ENCODE measurements around the gene SASS6.
A peak's percentile ranks its signal among the peaks of the same experiment; 100 is the strongest.

The SASS6 gene

DNA sequence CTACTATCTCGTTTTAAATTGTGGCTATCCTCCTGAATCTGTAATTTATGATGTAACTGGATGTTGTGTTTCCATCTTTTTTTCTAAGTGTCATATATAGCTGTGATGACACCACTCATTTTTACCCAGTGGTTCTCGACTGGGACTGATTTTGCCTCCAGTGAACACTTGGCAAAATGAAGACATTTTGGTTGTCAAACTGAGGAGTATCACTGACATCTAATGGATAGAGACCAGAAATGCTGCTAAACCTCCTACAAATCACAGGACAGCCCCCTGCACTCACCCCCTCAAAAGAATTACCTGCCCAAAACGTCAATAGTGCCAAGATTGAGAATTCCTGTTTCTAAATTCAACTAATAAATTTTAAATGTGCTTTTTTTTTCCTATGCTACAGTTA, 2.1 kb upstream of the SASS6 start:
- Histone ChIP-seq H3F3A (ENCODE audit: low read depth) (no peaks in the 10 kb centered on the region), H4K20me1 (ENCODE audit: insufficient read depth, low read length, poor library complexity, severe bottlenecking) (peaks cover 16% of the 10 kb centered on the region), H3K79me2 (ENCODE audit: insufficient read depth, low read length) (peaks cover 55% of the 10 kb centered on the region), H3K4me3 (ENCODE audit: low read length, poor library complexity, severe bottlenecking) (peak overlapping the region; percentile 82), H3K9me3 (ENCODE audit: insufficient read depth, low read depth, low read length) (no peaks in the 10 kb centered on the region), H3K9me2 (replicated peaks; ENCODE audit: low read depth, low read length) (no peaks in the 10 kb centered on the region), H3K4me1 (ENCODE audit: insufficient read depth, low read length, poor library complexity, severe bottlenecking) (peaks cover 39% of the 10 kb centered on the region), H2AFZ (ENCODE audit: low read length) (no peak overlapping the region), H3K36me3 (ENCODE audit: insufficient read depth, low read length) (peaks cover 17% of the 10 kb centered on the region; the same call in 1 of the 2 replicates), H3K9ac (ENCODE audit: low read depth, low read length, poor library complexity, severe bottlenecking) (peak overlapping the region; percentile 81), H3K27me3 (ENCODE audit: insufficient read depth, low read length, poor library complexity, severe bottlenecking) (no peaks in the 10 kb centered on the region), H3K4me2 (ENCODE audit: low read depth, low read length, poor library complexity, severe bottlenecking) (peak overlapping the region; percentile 89)
- no peak for TF ChIP-seq EZH2phosphoT487 (IDR thresholded peaks at IDR 0.05; ENCODE audit: borderline replicate concordance)
- peak; percentile 32 for TF ChIP-seq CTCF (conservative IDR thresholded peaks at IDR 0.05; ENCODE audit: low read length)

DNA sequence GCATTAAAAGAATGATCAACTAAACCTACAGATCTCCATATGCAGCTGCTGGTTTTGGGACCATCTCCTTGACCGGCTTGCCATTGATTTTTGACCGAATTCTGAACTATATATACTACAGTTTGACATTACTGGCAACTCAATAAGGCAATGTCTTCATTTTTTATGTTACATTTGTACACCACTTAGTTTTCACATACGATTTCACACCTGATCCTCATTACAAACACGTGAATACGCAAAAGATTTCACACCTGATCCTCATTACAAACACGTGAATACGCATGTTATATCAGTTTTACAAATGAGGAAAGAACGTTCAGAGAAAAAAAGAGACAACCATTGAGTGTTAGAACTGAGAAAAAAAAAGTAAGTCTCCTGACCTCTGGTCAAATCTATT, 1.1 kb downstream of the SASS6 start:
- TF ChIP-seq CTCF (conservative IDR thresholded peaks at IDR 0.05; ENCODE audit: low read length) (no peak), EZH2phosphoT487 (IDR thresholded peaks at IDR 0.05; ENCODE audit: borderline replicate concordance) (no peak)
- Histone ChIP-seq H3K9ac (ENCODE audit: low read depth, low read length, poor library complexity, severe bottlenecking) (peak overlapping the region; percentile 81), H4K20me1 (ENCODE audit: insufficient read depth, low read length, poor library complexity, severe bottlenecking) (peaks cover 23% of the 10 kb centered on the region), H3K4me3 (ENCODE audit: low read length, poor library complexity, severe bottlenecking) (peak overlapping the region; percentile 82), H3K27me3 (ENCODE audit: insufficient read depth, low read length, poor library complexity, severe bottlenecking) (no peaks in the 10 kb centered on the region), H3K79me2 (ENCODE audit: insufficient read depth, low read length) (peaks cover 83% of the 10 kb centered on the region), H3K36me3 (ENCODE audit: insufficient read depth, low read length) (no peaks in the 10 kb centered on the region), H3K9me3 (ENCODE audit: insufficient read depth, low read depth, low read length) (no peaks in the 10 kb centered on the region), H2AFZ (ENCODE audit: low read length) (no peak overlapping the region), H3K9me2 (replicated peaks; ENCODE audit: low read depth, low read length) (no peaks in the 10 kb centered on the region), H3F3A (ENCODE audit: low read depth) (no peaks in the 10 kb centered on the region), H3K4me1 (ENCODE audit: insufficient read depth, low read length, poor library complexity, severe bottlenecking) (peaks cover 60% of the 10 kb centered on the region), H3K4me2 (ENCODE audit: low read depth, low read length, poor library complexity, severe bottlenecking) (peak overlapping the region; percentile 98)

- Histone ChIP-seq H3K9me3 (ENCODE audit: insufficient read depth, low read depth, low read length) (no peaks in the 10 kb centered on the region), H3F3A (ENCODE audit: low read depth) (no peaks in the 10 kb centered on the region), H3K9ac (ENCODE audit: low read depth, low read length, poor library complexity, severe bottlenecking) (peak overlapping the region; percentile 14), H3K4me3 (ENCODE audit: low read length, poor library complexity, severe bottlenecking) (peak overlapping the region; percentile 82), H3K27me3 (ENCODE audit: insufficient read depth, low read length, poor library complexity, severe bottlenecking) (no peaks in the 10 kb centered on the region), H3K79me2 (ENCODE audit: insufficient read depth, low read length) (peaks cover 89% of the 10 kb centered on the region), H4K20me1 (ENCODE audit: insufficient read depth, low read length, poor library complexity, severe bottlenecking) (peaks cover 25% of the 10 kb centered on the region), H3K4me1 (ENCODE audit: insufficient read depth, low read length, poor library complexity, severe bottlenecking) (peaks cover 65% of the 10 kb centered on the region), H2AFZ (ENCODE audit: low read length) (no peak overlapping the region), H3K4me2 (ENCODE audit: low read depth, low read length, poor library complexity, severe bottlenecking) (peak overlapping the region; percentile 98), H3K36me3 (ENCODE audit: insufficient read depth, low read length) (no peaks in the 10 kb centered on the region), H3K9me2 (replicated peaks; ENCODE audit: low read depth, low read length) (no peaks in the 10 kb centered on the region)
- TF ChIP-seq EZH2phosphoT487 (IDR thresholded peaks at IDR 0.05; ENCODE audit: borderline replicate concordance) (no peak), CTCF (conservative IDR thresholded peaks at IDR 0.05; ENCODE audit: low read length) (no peak)
Observed at GRCh38 chr1:100130552-100131077, 2.1 kb downstream of the SASS6 start.
